NOMO-1 treated with DMSO at 0.1 percent for 48 hours (cell line): ENCODE measurements around the gene PEX10.
"Not testable (repeated sequence)": the region's sequence is repeated elsewhere in the genome, so short reads cannot be mapped to it uniquely, and the experiment has no call there.

ENCODE experiments used
- DNase-seq: peaks from one replicate; lab custom pipeline; 2025; ENCODE audit not compliant: unreplicated experiment; lab: John Stamatoyannopoulos, UW

PEX10 gene

GRCh38 chr1:2443277-2444137 is 31.1 kb upstream of the PEX10 start:
- DNase-seq = no peak

- DNase-seq = no peak
Observed at GRCh38 chr1:2442661-2443060, 30.3 kb upstream of the PEX10 start.

GRCh38 chr1:2441746-2442145 is 29.4 kb upstream of the PEX10 start:
- DNase-seq = no peak

- not testable (repeated sequence) for DNase-seq
Observed at GRCh38 chr1:2440346-2440745, 28.0 kb upstream of the PEX10 start.

- DNase-seq = no peak
Observed at GRCh38 chr1:2439369-2439768, 27.0 kb upstream of the PEX10 start.

- DNase-seq = no peak
Observed at GRCh38 chr1:2438641-2439040, 26.3 kb upstream of the PEX10 start.

- no peak for DNase-seq
Observed at GRCh38 chr1:2438038-2438437, 25.7 kb upstream of the PEX10 start.

- DNase-seq = no peak
Observed at GRCh38 chr1:2437617-2438016, 25.3 kb upstream of the PEX10 start.

GRCh38 chr1:2436876-2437275 is 24.5 kb upstream of the PEX10 start:
- no peak for DNase-seq

- no peak for DNase-seq
Observed at GRCh38 chr1:2435746-2436355, 23.5 kb upstream of the PEX10 start.

GRCh38 chr1:2435091-2435490 is 22.7 kb upstream of the PEX10 start:
- DNase-seq = no peak

GRCh38 chr1:2433936-2434655 is 21.7 kb upstream of the PEX10 start:
- DNase-seq = no peak

- no peak for DNase-seq
Observed at GRCh38 chr1:2433196-2433595, 20.8 kb upstream of the PEX10 start.

GRCh38 chr1:2432441-2432844 is 20.1 kb upstream of the PEX10 start:
- no peak for DNase-seq

- DNase-seq = no peak
Observed at GRCh38 chr1:2431518-2431917, 19.2 kb upstream of the PEX10 start.

- DNase-seq = no peak
Observed at GRCh38 chr1:2431103-2431502, 18.7 kb upstream of the PEX10 start.

GRCh38 chr1:2430592-2430973 is 18.2 kb upstream of the PEX10 start:
- no peak for DNase-seq

GRCh38 chr1:2429780-2430591 is 17.6 kb upstream of the PEX10 start:
- no peak for DNase-seq

- no peak for DNase-seq
Observed at GRCh38 chr1:2428490-2428889, 16.1 kb upstream of the PEX10 start.

- no peak for DNase-seq
Observed at GRCh38 chr1:2427976-2428375, 15.6 kb upstream of the PEX10 start.

GRCh38 chr1:2427051-2427450 is 14.7 kb upstream of the PEX10 start:
- DNase-seq = no peak
